ENCODE results near the gene IFITM1.

IFITM1 gene

GRCh38 chr11:293852-294661, 19.8 kb upstream of the IFITM1 start:
- no peak for DNase-seq

GRCh38 chr11:294780-295179, 19.1 kb upstream of the IFITM1 start:
- no peak for DNase-seq

GRCh38 chr11:295351-296170, 18.3 kb upstream of the IFITM1 start:
- DNase-seq, result no peak

- DNase-seq, result no peak
Observed at GRCh38 chr11:296171-297050, 17.4 kb upstream of the IFITM1 start.

GRCh38 chr11:297051-297585, 16.7 kb upstream of the IFITM1 start:
- DNase-seq, result no peak

GRCh38 chr11:297586-298405, 16.0 kb upstream of the IFITM1 start:
- peak; percentile 18 for DNase-seq

GRCh38 chr11:298406-299065, 15.3 kb upstream of the IFITM1 start:
- no peak for DNase-seq

- no peak for DNase-seq
Observed at GRCh38 chr11:299081-299891, 14.6 kb upstream of the IFITM1 start, which contains the start of gene IFITM5. Gene IFITM5, minus strand, starts transcription at chr11:299526. Its CDS starts 36 bp downstream, at chr11:299490.

GRCh38 chr11:299951-300735, 13.7 kb upstream of the IFITM1 start:
- no peak for DNase-seq

GRCh38 chr11:303363-303762, 10.5 kb upstream of the IFITM1 start:
- no peak for DNase-seq

GRCh38 chr11:304061-304506, 9.8 kb upstream of the IFITM1 start:
- no peak for DNase-seq

GRCh38 chr11:304915-305843, 8.7 kb upstream of the IFITM1 start:
- peak; percentile 69 for DNase-seq

GRCh38 chr11:305844-306211, 8.0 kb upstream of the IFITM1 start:
- DNase-seq, result no peak

- no peak for DNase-seq
Observed at GRCh38 chr11:306645-307371, 7.0 kb upstream of the IFITM1 start.

- peak; percentile 77 for DNase-seq
Observed at GRCh38 chr11:307766-308708, 5.8 kb upstream of the IFITM1 start, which contains the start of gene IFITM2. Gene IFITM2, plus strand, starts transcription at chr11:307816. Its CDS starts 377 bp downstream, at chr11:308193.
